ENCODE data around the gene ETV3.

The ETV3 gene

DNA sequence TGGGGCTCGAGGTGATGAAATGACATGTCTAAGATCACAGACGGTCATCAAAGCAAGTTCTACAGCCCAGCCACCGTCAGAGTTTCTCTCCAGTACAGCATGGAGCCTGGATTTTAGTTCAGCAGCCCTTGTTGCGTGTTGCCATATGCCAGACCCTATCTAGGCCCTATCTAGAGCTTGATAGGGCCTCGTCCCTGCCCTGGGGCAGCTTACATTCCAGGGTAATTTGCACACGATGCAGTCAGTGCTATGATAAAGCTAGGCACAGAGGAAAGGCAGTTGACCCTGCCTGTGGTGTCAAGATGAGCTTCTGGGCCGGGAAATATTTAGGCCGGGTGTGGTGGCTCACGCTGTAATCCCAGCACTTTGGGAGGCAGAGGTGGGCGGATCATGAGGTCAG lies 57.5 kb downstream of the ETV3 start (continued):
- TF ChIP-seq TSHZ2 (CRISPR knock-in tag; IDR thresholded peaks at IDR 0.05) (no peak), ZFP3 (CRISPR knock-in tag; IDR thresholded peaks at IDR 0.05) (no peak), GLIS3 (CRISPR knock-in tag; IDR thresholded peaks at IDR 0.05) (no peak), ISL1 (CRISPR knock-in tag; IDR thresholded peaks at IDR 0.05) (no peak), ZNF70 (CRISPR knock-in tag; IDR thresholded peaks at IDR 0.05) (no peak), PPARA (CRISPR knock-in tag; IDR thresholded peaks at IDR 0.05; ENCODE audit: borderline replicate concordance) (no peak)

GRCh38 chr1:157077394-157077793 lies 60.8 kb downstream of the ETV3 start:
- no peak for ATAC-seq
- TF ChIP-seq ESRRG (CRISPR knock-in tag; IDR thresholded peaks at IDR 0.05) = no peak
- TF ChIP-seq PATZ1 (CRISPR knock-in tag; IDR thresholded peaks at IDR 0.05; ENCODE audit: borderline replicate concordance) = no peak
- no peak for TF ChIP-seq ZNF8 (CRISPR knock-in tag; IDR thresholded peaks at IDR 0.05)
- no peak for TF ChIP-seq ZFP30 (CRISPR knock-in tag; IDR thresholded peaks at IDR 0.05)
- no peak for TF ChIP-seq TOX (CRISPR knock-in tag; IDR thresholded peaks at IDR 0.05; ENCODE audit: borderline replicate concordance)
- no peak for TF ChIP-seq SNAI2 (CRISPR knock-in tag; IDR thresholded peaks at IDR 0.05)
- no peak for TF ChIP-seq ZNF565 (CRISPR knock-in tag; conservative IDR thresholded peaks at IDR 0.05; ENCODE audit: low read depth)
- TF ChIP-seq ISL1 (CRISPR knock-in tag; IDR thresholded peaks at IDR 0.05) = no peak
- TF ChIP-seq ZC3H10 (CRISPR knock-in tag; IDR thresholded peaks at IDR 0.05) = no peak

GRCh38 chr1:157073944-157074685 lies 64.1 kb downstream of the ETV3 start:
- peak; percentile 88 for ATAC-seq
- TF ChIP-seq POU6F1 (CRISPR knock-in tag; IDR thresholded peaks at IDR 0.05; ENCODE audit: borderline replicate concordance, low read depth) = no peak
- no peak for TF ChIP-seq TCF4 (CRISPR knock-in tag; IDR thresholded peaks at IDR 0.05; ENCODE audit: borderline replicate concordance)
- no peak for TF ChIP-seq ZFP30 (CRISPR knock-in tag; IDR thresholded peaks at IDR 0.05)
- TF ChIP-seq, protein P1, sequence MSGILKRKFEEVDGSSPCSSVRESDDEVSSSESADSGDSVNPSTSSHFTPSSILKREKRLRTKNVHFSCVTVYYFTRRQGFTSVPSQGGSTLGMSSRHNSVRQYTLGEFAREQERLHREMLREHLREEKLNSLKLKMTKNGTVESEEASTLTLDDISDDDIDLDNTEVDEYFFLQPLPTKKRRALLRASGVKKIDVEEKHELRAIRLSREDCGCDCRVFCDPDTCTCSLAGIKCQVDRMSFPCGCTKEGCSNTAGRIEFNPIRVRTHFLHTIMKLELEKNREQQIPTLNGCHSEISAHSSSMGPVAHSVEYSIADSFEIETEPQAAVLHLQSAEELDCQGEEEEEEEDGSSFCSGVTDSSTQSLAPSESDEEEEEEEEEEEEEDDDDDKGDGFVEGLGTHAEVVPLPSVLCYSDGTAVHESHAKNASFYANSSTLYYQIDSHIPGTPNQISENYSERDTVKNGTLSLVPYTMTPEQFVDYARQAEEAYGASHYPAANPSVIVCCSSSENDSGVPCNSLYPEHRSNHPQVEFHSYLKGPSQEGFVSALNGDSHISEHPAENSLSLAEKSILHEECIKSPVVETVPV (CRISPR knock-in tag; IDR thresholded peaks at IDR 0.05) = no peak
- TF ChIP-seq PATZ1 (CRISPR knock-in tag; IDR thresholded peaks at IDR 0.05; ENCODE audit: borderline replicate concordance) = no peak

All from SK-N-SH treated with all-trans-retinoic acid at 6 μM for 48 hours (cell line).